Endometrial microvascular endothelial cells (primary cell): ENCODE measurements around the gene AURKA. TPM values are rescaled to one million over a fixed set of nuclear protein-coding genes. Genes with fewer than 3 reads are reported as not detected.

Experiments used
- in situ Hi-C: cut with HindIII; loops from 2 replicates; pipeline ENCODE4 v1.10.0; 2017; ENCODE audit warnings: low sequenced_read_pairs, low pct_unique_long_range_greater_than_20kb; ENCODE audit errors: inconsistent ontology term
- total RNA-seq: library from RNA; depleted of rRNA; stranded (reverse); fragments of >200 nt; gene quantifications from one replicate; pipeline ENCODE4 v1.2.3, GENCODE V29; 2015; ENCODE audit errors: inconsistent ontology term

AURKA gene
- total RNA-seq, 1 donor from 2014 or later = 72.0 TPM

DNA sequence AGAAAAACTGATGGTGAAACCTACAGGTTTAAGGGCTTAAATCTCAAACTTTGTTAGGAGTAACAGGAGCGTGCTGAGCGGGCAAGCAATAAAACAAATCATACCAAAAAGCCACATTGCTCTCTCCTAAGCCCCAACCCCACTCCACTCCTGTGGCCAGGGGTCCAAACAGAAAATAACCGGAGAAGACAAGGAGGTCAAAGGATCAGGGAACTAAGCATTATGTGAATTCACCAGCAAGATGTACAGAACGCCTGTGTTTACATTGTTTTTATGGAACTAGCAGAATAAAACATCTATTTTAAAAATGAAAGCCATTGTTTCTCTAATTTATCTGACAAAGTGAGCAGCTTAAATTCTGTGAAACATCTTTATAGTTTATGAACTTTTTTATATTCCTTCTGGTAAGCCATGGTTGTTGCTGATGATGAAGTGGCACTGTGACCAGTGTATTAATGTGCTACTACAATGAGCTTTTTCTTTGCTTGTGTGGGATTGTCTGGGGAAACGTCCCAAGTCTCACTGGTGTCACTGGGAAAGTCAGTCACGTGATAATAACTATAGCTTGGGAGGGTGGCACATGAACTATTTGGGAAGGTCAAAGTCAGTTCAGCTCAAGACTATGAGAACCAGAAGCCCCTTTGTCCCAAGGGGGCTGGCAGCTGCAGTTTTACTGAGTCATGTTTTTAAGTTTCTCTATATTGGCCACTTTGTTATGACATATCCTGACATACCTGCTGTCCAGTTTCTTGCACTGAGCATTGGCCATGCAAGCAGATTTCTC lies 23.5 kb downstream of the AURKA start:
- in situ Hi-C loops = no loop called here

DNA sequence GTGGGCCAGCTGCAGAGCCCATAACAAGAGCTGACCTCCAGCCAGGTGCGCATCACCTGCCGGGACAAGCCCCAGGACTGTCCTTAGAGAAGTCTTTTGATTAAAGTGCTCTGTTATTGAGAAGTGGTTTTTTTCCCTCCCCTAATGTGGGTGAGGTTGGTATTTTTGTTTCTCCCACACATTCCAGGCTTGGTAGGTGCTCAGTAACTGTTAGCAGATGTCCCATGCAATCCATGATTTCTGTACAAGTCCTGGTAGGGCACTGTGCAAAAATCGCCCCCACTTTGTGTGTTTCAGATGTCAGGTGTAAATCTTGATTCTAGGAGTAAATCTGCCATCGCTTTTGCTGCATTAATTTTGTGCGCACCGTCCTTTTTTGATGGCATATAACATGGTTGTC lies 28.5 kb downstream of the AURKA start:
- in situ Hi-C loops = no loop called here

DNA sequence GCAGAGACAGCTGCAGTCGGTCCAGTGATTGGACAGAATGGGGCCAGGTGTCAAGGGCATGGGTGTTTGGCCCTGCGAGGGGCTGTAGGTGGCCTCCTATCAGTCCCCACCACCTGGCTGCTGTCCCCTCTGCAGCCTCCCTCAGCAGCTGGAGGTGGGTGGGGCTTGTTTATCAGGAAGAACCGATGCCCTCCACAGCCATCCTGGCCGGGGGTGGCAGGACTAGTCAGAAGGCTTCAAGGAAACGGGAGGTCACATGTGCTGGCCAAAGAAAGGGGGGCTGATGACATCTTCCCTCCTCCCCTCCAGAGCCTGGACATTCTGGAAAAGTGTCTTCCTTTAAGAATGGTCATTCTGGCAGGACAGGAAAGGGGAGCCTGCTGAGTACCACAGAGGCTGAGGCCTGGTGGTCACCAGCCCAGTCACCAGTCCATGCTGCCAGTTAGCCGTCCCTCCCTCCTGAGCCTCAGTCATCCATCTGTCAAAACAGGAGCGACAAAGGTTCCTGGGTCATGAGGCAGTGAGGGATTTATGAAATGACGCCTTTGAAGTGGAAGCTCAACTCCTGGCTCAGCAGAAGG lies 29.1 kb downstream of the AURKA start:
- in situ Hi-C loops = no loop called here

DNA sequence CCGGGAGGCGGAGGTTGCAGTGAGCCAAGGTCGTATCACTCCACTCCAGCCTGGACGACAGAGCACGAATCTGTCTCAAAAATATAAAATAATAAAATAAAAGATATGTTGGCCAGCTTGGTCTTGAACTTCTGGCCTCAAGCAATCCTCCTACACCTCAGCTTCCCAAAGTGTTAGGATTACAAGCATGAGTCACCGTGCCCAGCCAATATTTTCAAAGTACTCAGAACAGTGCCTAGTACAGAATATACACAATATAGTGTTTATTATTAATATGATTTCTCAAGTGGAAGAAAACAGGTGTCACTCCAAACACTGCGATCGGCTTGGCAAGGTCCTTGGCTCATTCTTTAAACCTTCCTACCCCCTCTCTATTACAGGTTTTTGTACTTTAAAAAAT lies 30.1 kb downstream of the AURKA start:
- in situ Hi-C loops = no loop called here

DNA sequence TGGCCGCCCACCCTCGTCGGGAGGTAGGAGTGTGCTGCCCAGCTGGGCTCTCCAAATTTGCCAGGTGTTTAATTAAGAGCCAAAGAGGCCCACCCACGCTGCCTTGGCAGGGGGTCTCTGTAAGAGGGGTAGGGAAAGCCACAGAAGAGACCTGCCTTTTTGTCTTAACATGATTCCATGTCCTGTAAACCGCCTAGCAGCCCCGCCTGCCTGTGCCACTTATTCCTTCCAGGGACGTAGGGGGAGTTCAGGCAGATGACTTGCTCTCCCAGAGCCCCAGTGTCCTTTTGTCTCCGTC lies 31.2 kb downstream of the AURKA start:
- in situ Hi-C loops = no loop called here

DNA sequence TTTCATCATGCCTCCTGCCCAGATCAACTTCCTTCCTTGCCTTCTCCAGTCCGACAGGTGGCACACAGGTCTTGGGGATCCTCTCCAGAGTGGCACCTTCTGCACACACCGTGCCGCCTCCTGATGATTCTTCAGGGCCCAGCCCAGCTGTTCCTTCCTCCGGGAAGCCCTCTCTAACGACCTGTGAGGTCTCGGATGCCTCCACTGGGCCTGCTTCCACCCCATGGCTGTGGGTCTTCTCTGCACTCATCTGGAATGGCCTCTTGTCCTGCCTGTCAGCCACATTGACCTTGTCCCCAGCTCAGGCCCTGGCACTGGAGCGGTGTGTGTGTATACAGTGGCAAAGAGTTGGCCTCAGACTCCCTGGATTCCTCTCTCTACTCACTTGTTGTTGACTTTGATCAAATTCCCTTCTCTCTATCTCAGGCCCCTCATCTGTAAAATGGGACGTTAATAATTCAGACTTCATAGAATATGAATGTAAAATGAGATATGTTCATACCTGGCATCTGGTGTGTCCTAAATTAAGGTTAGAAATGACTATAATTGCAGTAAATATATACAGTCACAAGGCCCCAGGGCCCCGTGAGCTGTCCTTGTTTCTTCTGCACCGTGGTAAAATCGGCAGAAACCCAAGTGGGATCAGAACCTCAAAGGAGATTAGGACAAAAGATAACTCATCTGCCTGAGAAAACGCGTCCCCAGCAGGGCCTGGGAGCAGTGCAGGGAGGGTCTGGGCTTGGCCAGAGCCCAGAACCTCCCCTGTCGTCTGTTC lies 31.7 kb downstream of the AURKA start:
- in situ Hi-C loops = no loop called here

DNA sequence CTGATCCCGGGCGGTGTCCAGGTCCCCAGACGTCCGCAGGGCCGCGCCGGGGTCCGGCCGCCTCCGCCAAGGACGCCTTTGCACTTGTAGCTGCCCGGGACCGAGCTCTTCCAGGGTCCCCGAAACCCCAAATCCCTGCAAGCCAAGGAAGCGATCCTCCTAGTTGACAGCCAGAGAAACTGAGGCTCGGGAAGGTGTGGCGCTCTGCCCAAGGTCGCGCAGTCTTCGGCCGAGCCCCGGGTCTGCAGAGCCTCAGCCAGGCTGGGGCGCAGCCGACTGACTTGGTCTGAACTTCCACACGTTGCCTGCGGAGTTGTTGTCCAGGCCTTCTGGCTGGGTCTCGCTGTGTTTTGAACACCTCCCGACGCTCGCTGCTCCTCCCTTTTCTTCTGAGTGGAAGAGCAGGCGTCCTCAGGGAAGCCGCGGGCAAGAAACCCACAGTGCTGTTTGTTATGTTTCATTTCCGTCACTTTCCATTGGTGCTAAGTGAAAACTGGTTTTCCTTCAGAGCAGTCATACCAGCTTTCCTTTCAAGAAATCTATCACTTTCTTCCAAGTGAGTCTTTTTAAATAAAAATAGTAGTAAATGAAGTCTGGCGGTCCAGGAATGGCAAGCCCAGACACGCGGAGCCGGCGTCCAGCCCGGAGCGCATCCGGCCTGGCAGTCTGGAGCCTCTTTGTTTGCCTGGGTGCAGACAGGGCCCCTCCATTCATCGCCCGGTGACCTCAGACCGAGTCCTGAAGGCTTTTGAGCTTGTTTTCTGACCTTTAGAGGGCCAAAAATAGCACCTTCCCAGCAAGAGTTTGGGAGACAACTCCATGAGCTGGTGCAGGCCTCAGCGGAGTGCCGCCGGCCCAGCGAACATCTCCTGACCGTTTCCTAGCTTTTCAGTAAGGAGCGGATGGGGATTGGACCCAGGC lies 32.5 kb downstream of the AURKA start:
- in situ Hi-C loops = no loop called here

DNA sequence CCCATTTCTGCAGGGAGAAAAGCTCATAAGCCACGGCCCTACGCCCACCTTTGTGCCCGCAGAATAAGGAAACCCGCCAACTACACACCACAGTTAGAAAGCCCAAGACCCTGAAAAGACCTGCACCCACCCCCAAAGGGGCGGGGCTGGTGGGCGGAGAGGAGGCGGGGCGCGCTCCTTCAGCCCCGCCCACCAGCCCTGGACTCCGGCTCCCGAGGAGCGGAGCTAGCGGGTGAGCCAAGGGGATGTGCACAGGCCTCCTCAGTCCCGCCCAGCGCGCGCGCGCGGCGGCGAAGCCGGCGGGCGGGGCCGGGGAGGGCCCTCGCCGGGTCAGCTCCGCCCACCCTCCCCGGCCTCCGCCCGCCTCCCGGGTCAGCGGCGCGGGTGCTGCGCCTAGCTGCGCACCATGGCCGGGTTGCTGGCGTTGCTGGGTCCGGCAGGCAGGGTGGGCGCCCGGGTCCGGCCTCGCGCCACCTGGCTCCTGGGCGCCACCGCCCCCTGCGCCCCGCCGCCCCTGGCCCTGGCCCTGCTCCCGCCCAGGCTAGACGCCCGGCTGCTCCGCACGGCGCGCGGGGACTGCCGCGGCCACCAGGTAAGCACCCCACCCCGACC lies 33.3 kb downstream of the AURKA start, which contains the start of gene FAM210B:
Gene FAM210B (plus strand): TSS at position 375 of the 612 bp plus-strand sequence. CDS start 32 bp downstream, at position 407.
- in situ Hi-C loops = no loop called here

DNA sequence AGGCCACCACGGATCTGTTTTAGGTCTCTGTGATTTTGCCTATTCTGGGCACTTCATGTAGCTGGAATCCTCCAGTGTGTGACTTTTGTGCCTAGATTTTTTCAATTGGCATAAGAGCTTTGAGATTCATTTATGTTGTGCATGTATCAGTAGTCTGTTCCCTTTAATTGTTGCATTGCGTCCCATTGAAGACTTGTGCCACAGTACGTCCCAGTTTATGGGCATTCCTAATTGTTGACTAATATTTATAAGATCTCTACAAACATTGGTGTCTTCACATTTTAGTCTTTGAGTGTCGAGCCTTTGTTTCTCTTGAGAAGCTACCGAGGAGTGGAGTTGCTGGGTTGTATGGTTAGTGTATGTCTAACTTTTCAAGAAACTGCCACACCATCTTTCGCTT lies 33.9 kb downstream of the AURKA start:
- in situ Hi-C loops = no loop called here

DNA sequence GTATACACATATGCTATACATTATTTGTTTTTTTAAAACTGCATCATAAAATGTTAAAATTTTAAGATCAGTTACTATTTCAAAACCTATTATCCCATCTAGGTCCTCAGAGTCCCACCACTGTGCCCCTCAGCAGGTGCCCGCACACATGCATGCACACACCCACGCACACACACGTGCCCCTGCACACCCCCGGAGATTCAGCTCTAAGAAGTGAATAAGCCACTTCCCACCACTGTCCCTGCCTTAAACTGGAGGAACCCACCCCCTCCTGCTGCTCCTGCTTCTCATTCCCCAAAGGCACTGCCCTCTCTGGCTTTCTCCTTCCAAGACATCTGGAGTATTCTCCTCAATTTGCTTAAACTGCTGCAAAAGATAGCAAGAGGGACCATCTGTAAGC lies 38.7 kb downstream of the AURKA start:
- in situ Hi-C loops = no loop called here

DNA sequence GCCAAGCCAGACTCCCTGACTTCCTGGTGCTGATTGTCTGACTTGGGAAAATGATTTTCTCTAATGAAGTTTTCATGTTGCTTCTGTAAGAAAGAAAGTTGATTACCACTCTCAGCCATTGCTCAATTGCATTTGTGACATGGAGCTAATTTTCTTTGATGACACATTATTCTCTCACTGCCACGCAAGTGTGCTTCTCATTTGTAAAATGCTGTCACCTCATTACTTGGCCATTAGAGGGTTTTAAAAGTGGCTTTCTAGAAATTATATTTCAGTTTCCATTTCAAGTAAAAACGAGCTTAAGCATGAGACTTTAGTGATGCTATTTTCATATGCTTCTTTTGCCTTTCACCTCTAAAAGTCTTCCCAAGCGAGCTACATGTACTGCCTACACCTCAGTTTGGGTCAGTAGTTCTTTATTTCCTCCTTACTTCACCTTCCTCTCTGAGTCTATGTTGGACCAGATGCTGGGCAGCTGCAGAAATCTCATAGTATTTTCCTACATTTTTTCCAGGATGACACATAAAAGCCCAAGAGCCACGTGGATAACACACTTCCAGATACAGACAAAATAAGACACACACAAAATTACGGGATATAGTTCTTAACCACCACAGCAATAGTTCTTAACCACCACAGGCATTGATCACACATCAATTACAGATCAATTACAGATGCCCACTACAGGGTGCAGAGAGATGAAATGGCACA lies 39.5 kb downstream of the AURKA start:
- in situ Hi-C loops = no loop called here

DNA sequence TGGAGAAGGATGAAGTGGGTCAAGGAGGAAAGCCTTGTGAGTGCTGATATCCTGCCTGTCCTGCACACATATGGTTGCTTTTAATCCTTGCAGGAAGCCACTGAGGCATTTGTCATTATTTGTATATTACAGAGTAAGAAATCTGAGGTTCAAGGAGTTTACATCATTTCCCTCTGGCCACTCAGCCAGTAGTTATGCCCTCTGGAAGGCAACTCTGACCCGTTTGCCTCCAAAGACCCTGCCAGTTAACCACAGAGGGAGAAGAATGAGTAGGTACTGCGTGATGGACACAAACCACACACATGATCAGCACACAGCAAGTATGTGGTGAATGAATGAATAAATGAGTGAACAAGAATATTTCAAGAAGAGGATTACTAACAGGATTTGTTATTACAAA lies 41.2 kb downstream of the AURKA start:
- in situ Hi-C loops = no loop called here

DNA sequence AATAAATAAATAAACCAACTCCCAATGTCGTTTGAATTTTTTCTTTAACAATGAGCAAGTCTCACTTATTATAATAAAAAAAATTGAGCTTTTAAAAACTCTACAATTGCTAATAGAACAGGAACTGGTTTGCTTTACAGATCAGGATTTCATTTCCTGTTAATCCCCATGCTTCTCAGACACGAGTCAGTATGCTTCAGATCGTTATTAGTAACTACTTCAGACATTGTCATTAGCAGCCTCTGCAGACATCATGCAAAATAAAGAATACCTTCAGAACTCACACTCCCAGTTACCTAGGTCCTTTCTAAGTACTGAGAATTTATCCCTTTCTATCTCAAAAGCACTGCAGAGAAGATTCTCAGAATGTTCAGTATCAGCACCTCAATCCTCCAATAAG lies 43.3 kb downstream of the AURKA start:
- in situ Hi-C loops = no loop called here

DNA sequence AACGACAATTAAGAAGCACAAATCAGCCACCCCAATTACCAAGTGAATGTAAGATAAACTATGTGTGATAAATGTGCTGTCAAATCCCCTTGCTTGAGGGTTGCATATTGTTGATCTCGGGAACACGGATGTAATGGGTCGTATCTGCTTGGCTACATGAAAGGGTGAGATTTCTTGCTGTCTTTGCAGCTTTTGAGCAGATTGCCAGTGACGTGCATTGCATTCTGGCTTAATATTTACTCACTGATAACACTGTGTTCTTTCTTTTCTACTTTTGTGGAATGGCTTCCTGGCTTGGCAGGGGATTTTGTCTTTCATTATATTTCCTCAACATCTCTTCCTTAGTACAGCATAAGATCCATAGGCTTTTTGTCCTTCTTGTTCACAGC lies 43.7 kb downstream of the AURKA start:
- in situ Hi-C loops = no loop called here

DNA sequence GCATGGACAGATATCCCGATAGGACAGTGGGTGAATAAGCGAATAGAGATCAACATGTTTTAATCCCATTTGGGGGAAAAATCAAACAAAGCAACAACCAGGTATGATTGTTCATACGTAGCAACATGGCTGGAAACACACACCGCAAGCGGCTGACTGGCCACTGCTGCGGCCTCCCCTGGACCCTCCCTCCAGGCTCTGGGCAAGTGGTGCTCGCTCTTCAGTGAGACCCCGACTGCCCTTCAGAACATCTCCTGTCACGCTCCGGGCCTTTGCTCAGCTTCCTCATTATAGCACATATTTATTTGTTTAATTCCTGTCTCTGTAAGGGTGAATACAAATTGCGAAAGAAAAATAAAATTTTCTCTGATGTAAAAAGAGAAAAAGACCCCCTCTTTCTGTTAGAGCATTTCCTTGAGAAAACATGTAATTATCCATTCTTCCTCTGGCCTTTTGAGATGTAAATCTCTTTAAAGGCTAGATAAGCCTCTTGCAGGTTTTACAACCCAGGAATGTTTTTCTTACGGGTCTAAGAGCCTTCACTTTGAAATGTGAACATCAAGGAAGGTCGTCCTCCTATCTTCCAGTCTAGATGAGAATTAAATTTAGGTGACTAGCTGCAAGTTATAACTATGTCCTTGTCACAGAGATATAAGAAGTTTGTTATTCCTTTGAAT lies 44.2 kb downstream of the AURKA start:
- in situ Hi-C loops = no loop called here

DNA sequence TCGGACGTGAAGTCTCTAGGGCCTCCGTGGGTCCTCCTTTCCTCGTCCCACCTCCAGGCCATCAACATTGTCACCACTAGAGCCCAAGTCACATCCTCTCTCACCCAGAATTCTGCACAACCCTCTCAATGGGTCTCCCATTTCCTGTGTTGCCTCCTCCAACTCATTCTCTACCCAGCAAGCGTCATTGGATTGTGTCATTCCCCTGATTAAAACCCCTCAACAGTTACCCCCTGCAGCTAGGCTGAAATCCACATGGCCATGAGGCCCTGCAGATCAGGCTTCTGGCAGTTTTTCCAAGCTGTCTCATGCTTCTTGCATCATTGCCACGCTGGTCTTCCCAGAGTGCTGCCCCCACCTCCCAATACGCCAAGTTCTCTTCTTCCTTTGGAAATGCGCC lies 46.1 kb downstream of the AURKA start:
- in situ Hi-C loops = no loop called here

DNA sequence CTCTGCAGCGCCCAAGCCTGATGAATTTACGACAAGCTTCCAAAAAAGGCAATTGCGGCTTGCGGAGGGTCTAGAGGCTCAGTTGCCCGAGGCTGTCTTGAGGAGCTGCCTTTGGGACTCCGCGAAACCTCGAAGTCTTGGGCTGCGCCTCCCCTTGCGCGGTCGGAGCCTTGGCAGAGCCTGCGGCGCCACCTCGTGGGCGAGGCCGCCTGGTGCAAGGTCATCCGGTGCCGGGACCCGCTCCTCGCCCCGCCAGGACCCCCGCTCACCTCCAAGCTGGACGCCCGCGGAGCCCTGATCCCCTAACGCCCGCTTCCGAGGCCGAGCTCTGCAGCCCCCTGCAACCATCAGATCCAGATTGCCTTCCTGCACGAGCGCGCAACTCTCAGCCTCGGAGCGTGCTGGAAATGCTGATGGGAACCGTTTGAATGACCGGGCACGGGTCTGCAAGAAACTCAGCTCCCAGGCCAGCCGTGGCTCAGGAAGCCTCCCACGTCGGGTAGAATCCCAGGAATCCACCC lies 48.1 kb downstream of the AURKA start:
- in situ Hi-C loops = no loop called here
